ENCODE measurements around the gene MAP1A. TPM values are rescaled to one million over a fixed set of nuclear protein-coding genes. Genes with fewer than 3 reads are reported as not detected.

Gene MAP1A
- total and polyA plus RNA-seq, 2 experiments from 2014 or later = 0.81 to 2.0 TPM

DNA sequence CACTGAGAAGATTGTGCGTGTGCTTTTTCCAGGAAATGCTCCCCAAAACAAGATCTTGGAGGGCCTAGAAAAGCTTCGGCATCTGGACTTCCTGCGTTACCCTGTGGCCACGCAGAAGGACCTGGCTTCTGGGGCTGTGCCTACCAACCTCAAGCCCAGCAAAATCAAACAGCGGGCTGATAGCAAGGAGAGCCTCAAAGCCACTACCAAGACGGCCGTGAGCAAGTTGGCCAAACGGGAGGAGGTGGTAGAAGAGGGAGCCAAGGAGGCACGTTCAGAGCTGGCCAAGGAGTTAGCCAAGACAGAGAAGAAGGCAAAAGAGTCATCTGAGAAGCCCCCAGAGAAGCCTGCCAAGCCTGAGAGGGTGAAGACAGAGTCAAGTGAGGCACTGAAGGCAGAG, 4.8 kb downstream of the MAP1A start (continued):
- TF ChIP-seq, protein P1, sequence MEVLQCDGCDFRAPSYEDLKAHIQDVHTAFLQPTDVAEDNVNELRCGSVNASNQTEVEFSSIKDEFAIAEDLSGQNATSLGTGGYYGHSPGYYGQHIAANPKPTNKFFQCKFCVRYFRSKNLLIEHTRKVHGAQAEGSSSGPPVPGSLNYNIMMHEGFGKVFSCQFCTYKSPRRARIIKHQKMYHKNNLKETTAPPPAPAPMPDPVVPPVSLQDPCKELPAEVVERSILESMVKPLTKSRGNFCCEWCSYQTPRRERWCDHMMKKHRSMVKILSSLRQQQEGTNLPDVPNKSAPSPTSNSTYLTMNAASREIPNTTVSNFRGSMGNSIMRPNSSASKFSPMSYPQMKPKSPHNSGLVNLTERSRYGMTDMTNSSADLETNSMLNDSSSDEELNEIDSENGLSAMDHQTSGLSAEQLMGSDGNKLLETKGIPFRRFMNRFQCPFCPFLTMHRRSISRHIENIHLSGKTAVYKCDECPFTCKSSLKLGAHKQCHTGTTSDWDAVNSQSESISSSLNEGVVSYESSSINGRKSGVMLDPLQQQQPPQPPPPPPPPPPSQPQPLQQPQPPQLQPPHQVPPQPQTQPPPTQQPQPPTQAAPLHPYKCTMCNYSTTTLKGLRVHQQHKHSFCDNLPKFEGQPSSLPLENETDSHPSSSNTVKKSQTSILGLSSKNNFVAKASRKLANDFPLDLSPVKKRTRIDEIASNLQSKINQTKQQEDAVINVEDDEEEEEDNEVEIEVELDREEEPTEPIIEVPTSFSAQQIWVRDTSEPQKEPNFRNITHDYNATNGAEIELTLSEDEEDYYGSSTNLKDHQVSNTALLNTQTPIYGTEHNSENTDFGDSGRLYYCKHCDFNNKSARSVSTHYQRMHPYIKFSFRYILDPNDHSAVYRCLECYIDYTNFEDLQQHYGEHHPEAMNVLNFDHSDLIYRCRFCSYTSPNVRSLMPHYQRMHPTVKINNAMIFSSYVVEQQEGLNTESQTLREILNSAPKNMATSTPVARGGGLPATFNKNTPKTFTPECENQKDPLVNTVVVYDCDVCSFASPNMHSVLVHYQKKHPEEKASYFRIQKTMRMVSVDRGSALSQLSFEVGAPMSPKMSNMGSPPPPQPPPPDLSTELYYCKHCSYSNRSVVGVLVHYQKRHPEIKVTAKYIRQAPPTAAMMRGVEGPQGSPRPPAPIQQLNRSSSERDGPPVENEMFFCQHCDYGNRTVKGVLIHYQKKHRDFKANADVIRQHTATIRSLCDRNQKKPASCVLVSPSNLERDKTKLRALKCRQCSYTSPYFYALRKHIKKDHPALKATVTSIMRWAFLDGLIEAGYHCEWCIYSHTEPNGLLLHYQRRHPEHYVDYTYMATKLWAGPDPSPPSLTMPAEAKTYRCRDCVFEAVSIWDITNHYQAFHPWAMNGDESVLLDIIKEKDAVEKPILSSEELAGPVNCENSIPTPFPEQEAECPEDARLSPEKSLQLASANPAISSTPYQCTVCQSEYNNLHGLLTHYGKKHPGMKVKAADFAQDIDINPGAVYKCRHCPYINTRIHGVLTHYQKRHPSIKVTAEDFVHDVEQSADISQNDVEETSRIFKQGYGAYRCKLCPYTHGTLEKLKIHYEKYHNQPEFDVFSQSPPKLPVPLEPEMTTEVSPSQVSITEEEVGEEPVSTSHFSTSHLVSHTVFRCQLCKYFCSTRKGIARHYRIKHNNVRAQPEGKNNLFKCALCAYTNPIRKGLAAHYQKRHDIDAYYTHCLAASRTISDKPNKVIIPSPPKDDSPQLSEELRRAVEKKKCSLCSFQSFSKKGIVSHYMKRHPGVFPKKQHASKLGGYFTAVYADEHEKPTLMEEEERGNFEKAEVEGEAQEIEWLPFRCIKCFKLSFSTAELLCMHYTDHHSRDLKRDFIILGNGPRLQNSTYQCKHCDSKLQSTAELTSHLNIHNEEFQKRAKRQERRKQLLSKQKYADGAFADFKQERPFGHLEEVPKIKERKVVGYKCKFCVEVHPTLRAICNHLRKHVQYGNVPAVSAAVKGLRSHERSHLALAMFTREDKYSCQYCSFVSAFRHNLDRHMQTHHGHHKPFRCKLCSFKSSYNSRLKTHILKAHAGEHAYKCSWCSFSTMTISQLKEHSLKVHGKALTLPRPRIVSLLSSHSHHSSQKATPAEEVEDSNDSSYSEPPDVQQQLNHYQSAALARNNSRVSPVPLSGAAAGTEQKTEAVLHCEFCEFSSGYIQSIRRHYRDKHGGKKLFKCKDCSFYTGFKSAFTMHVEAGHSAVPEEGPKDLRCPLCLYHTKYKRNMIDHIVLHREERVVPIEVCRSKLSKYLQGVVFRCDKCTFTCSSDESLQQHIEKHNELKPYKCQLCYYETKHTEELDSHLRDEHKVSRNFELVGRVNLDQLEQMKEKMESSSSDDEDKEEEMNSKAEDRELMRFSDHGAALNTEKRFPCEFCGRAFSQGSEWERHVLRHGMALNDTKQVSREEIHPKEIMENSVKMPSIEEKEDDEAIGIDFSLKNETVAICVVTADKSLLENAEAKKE (CRISPR knock-in tag; IDR thresholded peaks at IDR 0.05) = no peak
- no peak for TF ChIP-seq CREB1 (CRISPR knock-in tag; IDR thresholded peaks at IDR 0.05; ENCODE audit: low read depth)

DNA sequence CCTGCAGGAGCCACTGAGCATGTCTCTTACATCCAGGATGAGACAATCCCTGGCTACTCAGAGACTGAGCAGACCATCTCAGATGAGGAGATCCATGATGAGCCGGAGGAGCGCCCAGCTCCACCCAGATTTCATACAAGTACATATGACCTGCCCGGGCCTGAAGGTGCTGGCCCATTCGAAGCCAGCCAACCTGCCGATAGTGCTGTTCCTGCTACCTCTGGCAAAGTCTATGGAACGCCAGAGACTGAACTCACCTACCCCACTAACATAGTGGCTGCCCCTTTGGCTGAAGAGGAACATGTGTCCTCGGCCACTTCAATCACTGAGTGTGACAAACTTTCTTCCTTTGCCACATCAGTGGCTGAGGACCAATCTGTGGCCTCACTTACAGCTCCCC, 6.2 kb downstream of the MAP1A start:
- H3K36me3 ChIP-seq (ENCODE audit: insufficient read depth) = no peaks in the 10 kb centered on the region
- H3K36me3 Mint-ChIP-seq (ENCODE audit: low read depth) = peaks cover 50% of the 10 kb centered on the region

More for the DNA sequence above, 6.2 kb downstream of the MAP1A start:
- H3K9me3 Mint-ChIP-seq = peaks cover 18% of the 10 kb centered on the region
- DNase-seq (ENCODE audit: low spot score) (no peak), ATAC-seq (no peak)
- Histone ChIP-seq H4K20me1 (replicated peaks; ENCODE audit: insufficient read depth) (0 out of 2 replicates have a peak, but pooled peaks cover 2% of the 10 kb centered on the region), H3K4me3 (no peak overlapping the region), H2AFZ (no peak overlapping the region), H3K4me1 (ENCODE audit: insufficient read depth) (0 out of 2 replicates have a peak, but pooled peaks cover 2% of the 10 kb centered on the region), H3K27ac (ENCODE audit: low read depth) (no peak overlapping the region), H3K4me2 (no peak overlapping the region), H3K27me3 (ENCODE audit: insufficient read depth) (peaks cover 17% of the 10 kb centered on the region), H3F3A (replicated peaks; ENCODE audit: low read depth) (no peaks in the 10 kb centered on the region), H3K9me2 (ENCODE audit: insufficient read depth) (no peaks in the 10 kb centered on the region), H3K79me2 (replicated peaks; ENCODE audit: insufficient read depth) (no peaks in the 10 kb centered on the region)
- peaks cover 16% of the 10 kb centered on the region for H3K4me1 Mint-ChIP-seq
- H3K4me3 Mint-ChIP-seq = no peak overlapping the region
- TF ChIP-seq ZNF114 (CRISPR knock-in tag; IDR thresholded peaks at IDR 0.05) (no peak), POLR2AphosphoS5 (IDR thresholded peaks at IDR 0.05; ENCODE audit: low read depth) (no peak), ETS1 (IDR thresholded peaks at IDR 0.05) (no peak), NANOG (IDR thresholded peaks at IDR 0.05; ENCODE audit: borderline replicate concordance) (no peak)
- TF ChIP-seq, protein P2, sequence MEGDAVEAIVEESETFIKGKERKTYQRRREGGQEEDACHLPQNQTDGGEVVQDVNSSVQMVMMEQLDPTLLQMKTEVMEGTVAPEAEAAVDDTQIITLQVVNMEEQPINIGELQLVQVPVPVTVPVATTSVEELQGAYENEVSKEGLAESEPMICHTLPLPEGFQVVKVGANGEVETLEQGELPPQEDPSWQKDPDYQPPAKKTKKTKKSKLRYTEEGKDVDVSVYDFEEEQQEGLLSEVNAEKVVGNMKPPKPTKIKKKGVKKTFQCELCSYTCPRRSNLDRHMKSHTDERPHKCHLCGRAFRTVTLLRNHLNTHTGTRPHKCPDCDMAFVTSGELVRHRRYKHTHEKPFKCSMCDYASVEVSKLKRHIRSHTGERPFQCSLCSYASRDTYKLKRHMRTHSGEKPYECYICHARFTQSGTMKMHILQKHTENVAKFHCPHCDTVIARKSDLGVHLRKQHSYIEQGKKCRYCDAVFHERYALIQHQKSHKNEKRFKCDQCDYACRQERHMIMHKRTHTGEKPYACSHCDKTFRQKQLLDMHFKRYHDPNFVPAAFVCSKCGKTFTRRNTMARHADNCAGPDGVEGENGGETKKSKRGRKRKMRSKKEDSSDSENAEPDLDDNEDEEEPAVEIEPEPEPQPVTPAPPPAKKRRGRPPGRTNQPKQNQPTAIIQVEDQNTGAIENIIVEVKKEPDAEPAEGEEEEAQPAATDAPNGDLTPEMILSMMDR (conservative IDR thresholded peaks at IDR 0.05; ENCODE audit: low read depth in 2 of 2) = no peak
- TF ChIP-seq, protein P1 (CRISPR knock-in tag; IDR thresholded peaks at IDR 0.05) = no peak
- peaks cover 30% of the 10 kb centered on the region for H3K27me3 Mint-ChIP-seq (ENCODE audit: insufficient read depth, low read depth, poor library complexity)
- H3K27ac Mint-ChIP-seq = no peak overlapping the region
